OCI-LY1 (cell line): ENCODE measurements around the gene ITGA1.

Experiments
- H2AFZ ChIP-seq: fragments of 200-600 bp; sonication (generic), shearing (Covaris generic); 2 replicates; pipeline ENCODE4 v1.6.0; 2014; ENCODE audit warnings: antibody characterized with exemption, mild to moderate bottlenecking, low read length
- H3F3A ChIP-seq: fragments of 200-600 bp; sonication (generic), shearing (Covaris generic); 2 replicates; pipeline ENCODE4 v1.6.0; 2014; ENCODE audit warnings: mild to moderate bottlenecking, antibody characterized with exemption, low read length, moderate library complexity; ENCODE audit not compliant: insufficient read depth
- H3K27ac ChIP-seq: fragments of 200-600 bp; sonication (generic); 2 replicates; pipeline ENCODE4 v1.5.1; 2014; ENCODE audit warnings: low read length, mixed run types, mild to moderate bottlenecking, low read depth; ENCODE audit not compliant: poor library complexity, severe bottlenecking
- H3K27me3 ChIP-seq: fragments of 200-600 bp; sonication (generic); 2 replicates; pipeline ENCODE4 v1.6.0; 2014; ENCODE audit warnings: antibody characterized with exemption, mild to moderate bottlenecking, low read length, moderate library complexity; ENCODE audit not compliant: insufficient read depth
- H3K36me3 ChIP-seq: fragments of 200-600 bp; sonication (generic); 2 replicates; pipeline ENCODE4 v1.6.1; 2014; ENCODE audit warnings: mild to moderate bottlenecking, antibody characterized with exemption, low read length, moderate library complexity, mixed read lengths; ENCODE audit not compliant: insufficient read depth
- H3K4me1 ChIP-seq: fragments of 200-600 bp; sonication (generic); 2 replicates; pipeline ENCODE4 v1.5.1; 2014; ENCODE audit warnings: mild to moderate bottlenecking, low read length, moderate library complexity; ENCODE audit not compliant: insufficient read depth, severe bottlenecking
- H3K4me2 ChIP-seq: fragments of 200-600 bp; sonication (generic), shearing (Covaris generic); 2 replicates; pipeline ENCODE4 v1.6.1; 2014; ENCODE audit warnings: low read length
- H3K4me3 ChIP-seq: fragments of 200-600 bp; sonication (generic); 2 replicates; pipeline ENCODE4 v1.5.1; 2014; ENCODE audit warnings: low read length, low read depth, mild to moderate bottlenecking, mixed read lengths; ENCODE audit not compliant: poor library complexity, severe bottlenecking
- H3K79me2 ChIP-seq: fragments of 200-600 bp; shearing (Covaris generic); 2 replicates; pipeline ENCODE4 v1.6.1; 2016; ENCODE audit warnings: mixed run types, low read length, mixed read lengths; ENCODE audit not compliant: insufficient read depth
- H3K9ac ChIP-seq: fragments of 200-600 bp; sonication (generic), shearing (Covaris generic); 2 replicates; pipeline ENCODE4 v1.6.1; 2014; ENCODE audit warnings: mild to moderate bottlenecking, low read length, mixed read lengths
- H3K9me2 ChIP-seq: fragments of 200-600 bp; sonication (generic), shearing (Covaris generic); 2 replicates; pipeline ENCODE4 v1.6.1; 2014; ENCODE audit warnings: low read depth, mild to moderate bottlenecking, low read length, mixed read lengths
- H3K9me3 ChIP-seq: fragments of 200-600 bp; shearing (Covaris generic); 2 replicates; pipeline ENCODE4 v1.6.1; 2014; ENCODE audit warnings: low read length, mixed read lengths
- H4K20me1 ChIP-seq: fragments of 200-600 bp; sonication (generic), shearing (Covaris generic); 2 replicates; pipeline ENCODE4 v1.6.0; 2016; ENCODE audit warnings: mild to moderate bottlenecking, low read length; ENCODE audit not compliant: insufficient read depth
- EZH2 ChIP-seq: fragments of 200-600 bp; sonication (generic), shearing (Covaris generic); IDR thresholded peaks from 2 replicates; pipeline ENCODE4 v1.8.0; 2017; ENCODE audit warnings: borderline replicate concordance, mixed run types, mild to moderate bottlenecking, antibody characterized with exemption, low read length, moderate library complexity, mixed read lengths
- TF ChIP-seq, protein P1 (sequence below): fragments of 200-600 bp; sonication (generic), shearing (Covaris generic); IDR thresholded peaks from 2 replicates; pipeline ENCODE4 v1.5.1; 2017; ENCODE audit warnings: mild to moderate bottlenecking, antibody characterized with exemption, low read length, moderate library complexity, mixed read lengths

The ITGA1 gene

DNA sequence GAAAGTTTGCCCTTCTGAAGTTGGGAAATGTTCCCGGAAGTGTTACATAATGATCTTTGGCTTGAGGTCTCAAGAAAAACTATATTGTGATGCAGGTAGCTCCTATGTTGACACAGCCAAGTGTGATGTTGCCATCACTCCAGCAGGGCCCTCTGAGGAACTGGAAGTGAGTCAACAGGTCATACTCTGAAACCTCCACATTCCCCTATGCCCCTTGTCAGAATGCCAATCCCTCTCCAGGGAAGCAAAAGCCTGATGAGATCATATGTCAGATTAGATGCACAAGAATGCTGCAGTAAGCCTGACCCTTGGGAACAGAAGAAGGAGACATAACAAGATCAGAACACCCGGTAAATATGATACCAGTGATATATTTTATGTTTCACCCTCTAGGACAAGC, 134.7 kb downstream of the ITGA1 start:
- Histone ChIP-seq H3K4me3 (no peak overlapping the region), H3K9me3 (no peaks in the 10 kb centered on the region), H3K27me3 (no peaks in the 10 kb centered on the region), H3K9me2 (no peaks in the 10 kb centered on the region), H3F3A (no peaks in the 10 kb centered on the region), H3K27ac (no peak overlapping the region), H3K4me2 (no peak overlapping the region), H3K79me2 (no peaks in the 10 kb centered on the region), H3K4me1 (no peaks in the 10 kb centered on the region), H4K20me1 (no peaks in the 10 kb centered on the region), H2AFZ (no peak overlapping the region), H3K36me3 (no peaks in the 10 kb centered on the region), H3K9ac (no peak overlapping the region)
- TF ChIP-seq, protein P1, sequence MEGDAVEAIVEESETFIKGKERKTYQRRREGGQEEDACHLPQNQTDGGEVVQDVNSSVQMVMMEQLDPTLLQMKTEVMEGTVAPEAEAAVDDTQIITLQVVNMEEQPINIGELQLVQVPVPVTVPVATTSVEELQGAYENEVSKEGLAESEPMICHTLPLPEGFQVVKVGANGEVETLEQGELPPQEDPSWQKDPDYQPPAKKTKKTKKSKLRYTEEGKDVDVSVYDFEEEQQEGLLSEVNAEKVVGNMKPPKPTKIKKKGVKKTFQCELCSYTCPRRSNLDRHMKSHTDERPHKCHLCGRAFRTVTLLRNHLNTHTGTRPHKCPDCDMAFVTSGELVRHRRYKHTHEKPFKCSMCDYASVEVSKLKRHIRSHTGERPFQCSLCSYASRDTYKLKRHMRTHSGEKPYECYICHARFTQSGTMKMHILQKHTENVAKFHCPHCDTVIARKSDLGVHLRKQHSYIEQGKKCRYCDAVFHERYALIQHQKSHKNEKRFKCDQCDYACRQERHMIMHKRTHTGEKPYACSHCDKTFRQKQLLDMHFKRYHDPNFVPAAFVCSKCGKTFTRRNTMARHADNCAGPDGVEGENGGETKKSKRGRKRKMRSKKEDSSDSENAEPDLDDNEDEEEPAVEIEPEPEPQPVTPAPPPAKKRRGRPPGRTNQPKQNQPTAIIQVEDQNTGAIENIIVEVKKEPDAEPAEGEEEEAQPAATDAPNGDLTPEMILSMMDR: no peak
- no peak for TF ChIP-seq EZH2

DNA sequence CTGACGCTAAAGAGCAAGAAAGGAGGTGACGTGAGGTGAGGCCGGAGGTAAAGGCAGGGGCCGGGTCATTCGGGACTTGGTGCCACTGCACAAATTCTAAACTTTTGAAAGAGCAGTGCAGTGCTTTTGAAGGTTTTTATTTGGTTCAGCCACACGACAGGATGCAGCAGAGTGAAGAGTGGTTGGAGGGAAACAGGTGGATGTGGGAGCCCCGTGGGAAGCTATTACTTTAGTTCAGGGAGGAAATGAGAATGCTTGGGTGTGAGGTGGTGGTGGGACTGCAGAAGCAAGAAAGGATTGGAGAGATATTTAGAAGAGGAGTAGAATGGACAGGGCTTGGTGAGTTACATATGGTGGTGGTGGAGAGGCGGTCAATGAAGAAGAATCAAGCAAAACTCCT, 136.7 kb downstream of the ITGA1 start:
- H3K9me3 ChIP-seq: no peaks in the 10 kb centered on the region
- no peaks in the 10 kb centered on the region for H4K20me1 ChIP-seq
- H3K4me2 ChIP-seq: no peak overlapping the region
- H3K27ac ChIP-seq: no peak overlapping the region
- H3K4me1 ChIP-seq: no peaks in the 10 kb centered on the region
- no peaks in the 10 kb centered on the region for H3K79me2 ChIP-seq
- H3F3A ChIP-seq: no peaks in the 10 kb centered on the region
- H3K9me2 ChIP-seq: no peaks in the 10 kb centered on the region
- no peak overlapping the region for H2AFZ ChIP-seq
- no peak overlapping the region for H3K9ac ChIP-seq
- H3K4me3 ChIP-seq: no peak overlapping the region
- H3K36me3 ChIP-seq: no peaks in the 10 kb centered on the region
- TF ChIP-seq EZH2: no peak
- TF ChIP-seq, protein P1: no peak
- no peaks in the 10 kb centered on the region for H3K27me3 ChIP-seq

DNA sequence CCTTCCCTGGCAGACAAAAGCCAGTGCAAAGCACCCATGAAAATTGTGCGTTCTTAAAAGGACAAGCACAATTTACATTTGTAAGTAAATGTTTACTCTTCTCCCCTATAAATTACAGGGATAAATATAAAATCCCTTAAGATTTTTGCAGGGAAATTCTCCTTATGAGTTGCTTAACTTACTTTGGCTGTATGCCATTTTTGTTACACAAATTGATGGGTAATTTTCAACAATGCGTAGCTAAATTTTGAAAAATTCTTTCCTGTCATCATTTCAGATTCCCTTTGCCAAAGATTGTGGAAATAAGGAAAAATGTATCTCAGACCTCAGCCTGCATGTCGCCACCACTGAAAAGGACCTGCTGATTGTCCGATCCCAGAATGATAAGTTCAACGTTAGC, 137.3 kb downstream of the ITGA1 start:
- Histone ChIP-seq H3K27ac (no peak overlapping the region), H3K9ac (no peak overlapping the region), H3K9me2 (no peaks in the 10 kb centered on the region), H3K27me3 (no peaks in the 10 kb centered on the region), H3K36me3 (no peaks in the 10 kb centered on the region), H2AFZ (no peak overlapping the region), H3K4me1 (no peaks in the 10 kb centered on the region), H4K20me1 (no peaks in the 10 kb centered on the region), H3F3A (no peaks in the 10 kb centered on the region), H3K4me2 (no peak overlapping the region), H3K79me2 (no peaks in the 10 kb centered on the region), H3K4me3 (no peak overlapping the region), H3K9me3 (no peaks in the 10 kb centered on the region)
- TF ChIP-seq EZH2: no peak
- TF ChIP-seq, protein P1: no peak
